OCI-LY1 (cell line): ENCODE data around the gene CACNA1C.

Experiments
- H2AFZ ChIP-seq: fragments of 200-600 bp; sonication (generic), shearing (Covaris generic); 2 replicates; pipeline ENCODE4 v1.6.0; 2014; ENCODE audit warnings: antibody characterized with exemption, mild to moderate bottlenecking, low read length
- H3F3A ChIP-seq: fragments of 200-600 bp; sonication (generic), shearing (Covaris generic); 2 replicates; pipeline ENCODE4 v1.6.0; 2014; ENCODE audit warnings: mild to moderate bottlenecking, antibody characterized with exemption, low read length, moderate library complexity; ENCODE audit not compliant: insufficient read depth
- H3K27ac ChIP-seq: fragments of 200-600 bp; sonication (generic); 2 replicates; pipeline ENCODE4 v1.5.1; 2014; ENCODE audit warnings: low read length, mixed run types, mild to moderate bottlenecking, low read depth; ENCODE audit not compliant: poor library complexity, severe bottlenecking
- H3K27me3 ChIP-seq: fragments of 200-600 bp; sonication (generic); 2 replicates; pipeline ENCODE4 v1.6.0; 2014; ENCODE audit warnings: antibody characterized with exemption, mild to moderate bottlenecking, low read length, moderate library complexity; ENCODE audit not compliant: insufficient read depth
- H3K36me3 ChIP-seq: fragments of 200-600 bp; sonication (generic); 2 replicates; pipeline ENCODE4 v1.6.1; 2014; ENCODE audit warnings: mild to moderate bottlenecking, antibody characterized with exemption, low read length, moderate library complexity, mixed read lengths; ENCODE audit not compliant: insufficient read depth
- H3K4me1 ChIP-seq: fragments of 200-600 bp; sonication (generic); 2 replicates; pipeline ENCODE4 v1.5.1; 2014; ENCODE audit warnings: mild to moderate bottlenecking, low read length, moderate library complexity; ENCODE audit not compliant: insufficient read depth, severe bottlenecking
- H3K4me2 ChIP-seq: fragments of 200-600 bp; sonication (generic), shearing (Covaris generic); 2 replicates; pipeline ENCODE4 v1.6.1; 2014; ENCODE audit warnings: low read length
- H3K4me3 ChIP-seq: fragments of 200-600 bp; sonication (generic); 2 replicates; pipeline ENCODE4 v1.5.1; 2014; ENCODE audit warnings: low read length, low read depth, mild to moderate bottlenecking, mixed read lengths; ENCODE audit not compliant: poor library complexity, severe bottlenecking
- H3K79me2 ChIP-seq: fragments of 200-600 bp; shearing (Covaris generic); 2 replicates; pipeline ENCODE4 v1.6.1; 2016; ENCODE audit warnings: mixed run types, low read length, mixed read lengths; ENCODE audit not compliant: insufficient read depth
- H3K9ac ChIP-seq: fragments of 200-600 bp; sonication (generic), shearing (Covaris generic); 2 replicates; pipeline ENCODE4 v1.6.1; 2014; ENCODE audit warnings: mild to moderate bottlenecking, low read length, mixed read lengths
- H3K9me2 ChIP-seq: fragments of 200-600 bp; sonication (generic), shearing (Covaris generic); 2 replicates; pipeline ENCODE4 v1.6.1; 2014; ENCODE audit warnings: low read depth, mild to moderate bottlenecking, low read length, mixed read lengths
- H3K9me3 ChIP-seq: fragments of 200-600 bp; shearing (Covaris generic); 2 replicates; pipeline ENCODE4 v1.6.1; 2014; ENCODE audit warnings: low read length, mixed read lengths
- H4K20me1 ChIP-seq: fragments of 200-600 bp; sonication (generic), shearing (Covaris generic); 2 replicates; pipeline ENCODE4 v1.6.0; 2016; ENCODE audit warnings: mild to moderate bottlenecking, low read length; ENCODE audit not compliant: insufficient read depth
- CTCF ChIP-seq: fragments of 200-600 bp; sonication (generic), shearing (Covaris generic); IDR thresholded peaks from 2 replicates; pipeline ENCODE4 v1.5.1; 2017; ENCODE audit warnings: mild to moderate bottlenecking, antibody characterized with exemption, low read length, moderate library complexity, mixed read lengths
- EZH2 ChIP-seq: fragments of 200-600 bp; sonication (generic), shearing (Covaris generic); IDR thresholded peaks from 2 replicates; pipeline ENCODE4 v1.8.0; 2017; ENCODE audit warnings: borderline replicate concordance, mixed run types, mild to moderate bottlenecking, antibody characterized with exemption, low read length, moderate library complexity, mixed read lengths

CACNA1C gene

GRCh38 chr12:2466211-2466610 is 413.4 kb downstream of the CACNA1C start:
- H3K9me3 ChIP-seq: no peaks in the 10 kb centered on the region
- H3K9ac ChIP-seq: no peak overlapping the region

GRCh38 chr12:2467447-2468195 is 414.8 kb downstream of the CACNA1C start:
- no peak overlapping the region for H3K27ac ChIP-seq
- H3K36me3 ChIP-seq: no peaks in the 10 kb centered on the region
- no peaks in the 10 kb centered on the region for H3K9me3 ChIP-seq
- no peaks in the 10 kb centered on the region for H4K20me1 ChIP-seq
- no peaks in the 10 kb centered on the region for H3K9me2 ChIP-seq
- no peak overlapping the region for H3K4me2 ChIP-seq
- no peaks in the 10 kb centered on the region; the same call in none of the 2 replicates for H3K27me3 ChIP-seq
- H3F3A ChIP-seq: no peaks in the 10 kb centered on the region
- H3K4me3 ChIP-seq: no peak overlapping the region
- no peaks in the 10 kb centered on the region for H3K4me1 ChIP-seq
- H3K79me2 ChIP-seq: no peaks in the 10 kb centered on the region
- H3K9ac ChIP-seq: no peak overlapping the region
- no peak overlapping the region for H2AFZ ChIP-seq
- TF ChIP-seq CTCF: no peak
- no peak for TF ChIP-seq EZH2

More at GRCh38 chr12:2466211-2466610, 413.4 kb downstream of the CACNA1C start:
- no peaks in the 10 kb centered on the region; the same call in none of the 2 replicates for H3K27me3 ChIP-seq
- H3K4me2 ChIP-seq: no peak overlapping the region
- H2AFZ ChIP-seq: no peak overlapping the region
- no peaks in the 10 kb centered on the region for H3F3A ChIP-seq
- no peaks in the 10 kb centered on the region for H3K9me2 ChIP-seq
- H3K27ac ChIP-seq: no peak overlapping the region
- no peaks in the 10 kb centered on the region for H3K79me2 ChIP-seq
- no peaks in the 10 kb centered on the region for H4K20me1 ChIP-seq
- H3K4me1 ChIP-seq: no peaks in the 10 kb centered on the region
- TF ChIP-seq CTCF (no peak), EZH2 (no peak)
- no peak overlapping the region for H3K4me3 ChIP-seq
- no peaks in the 10 kb centered on the region for H3K36me3 ChIP-seq

GRCh38 chr12:2475984-2476383 is 423.2 kb downstream of the CACNA1C start:
- Histone ChIP-seq H3K4me3 (no peak overlapping the region), H2AFZ (no peak overlapping the region), H3K9ac (no peak overlapping the region), H3K27me3 (peaks cover 4% of the 10 kb centered on the region; the same call in 1 of the 2 replicates), H3K9me3 (no peaks in the 10 kb centered on the region), H3K9me2 (no peaks in the 10 kb centered on the region), H3K27ac (no peak overlapping the region), H3F3A (no peaks in the 10 kb centered on the region), H3K4me1 (no peaks in the 10 kb centered on the region), H3K36me3 (no peaks in the 10 kb centered on the region), H3K4me2 (no peak overlapping the region), H3K79me2 (no peaks in the 10 kb centered on the region), H4K20me1 (no peaks in the 10 kb centered on the region)
- TF ChIP-seq CTCF: no peak
- no peak for TF ChIP-seq EZH2
